Prostate gland (tissue), 2 donors: ENCODE data around the gene TBX10. TPM values are rescaled to one million over a fixed set of nuclear protein-coding genes. Genes with fewer than 3 reads are reported as not detected.

ENCODE experiments used
- DNase-seq: peaks from one replicate; pipeline ENCODE4 v3.0.0-alpha.2; 2019; ENCODE audit warnings: low spot score
- H3K27ac ChIP-seq, 2 donors: fragments of 200-600 bp; sonication (generic); 2 replicates each; pipeline ENCODE4 v1.5.1; 2017 to 2019
- H3K27me3 ChIP-seq: fragments of 200-600 bp; sonication (generic); replicated peaks from 2 replicates; pipeline ENCODE4 v1.5.1; 2019; ENCODE audit not compliant: insufficient read depth
- H3K36me3 ChIP-seq, 2 donors: fragments of 200-600 bp; sonication (generic); 1 replicate in 1 of 2; 2 replicates in 1 of 2; pipeline versions ENCODE4 v1.5.1 to v1.8.1; 2017 to 2019
- H3K4me1 ChIP-seq: fragments of 200-600 bp; sonication (generic); replicated peaks from 2 replicates; pipeline ENCODE4 v1.5.1; 2019
- H3K4me3 ChIP-seq, 2 donors: fragments of 200-600 bp; sonication (generic); 2 replicates each; pipeline ENCODE4 v1.5.1; 2017 to 2019
- H3K9me3 ChIP-seq: fragments of 200-600 bp; sonication (generic); 2 replicates; pipeline ENCODE4 v1.5.1; 2017
- POLR2A ChIP-seq: fragments of 450-650 bp; IDR thresholded peaks from one replicate; pipeline ENCODE4 v1.6.1; 2016; ENCODE audit warnings: antibody characterized with exemption, mild to moderate bottlenecking
- POLR2AphosphoS5 ChIP-seq: sonication (generic); formaldehyde crosslinking; IDR thresholded peaks from one replicate; pipeline ENCODE4 v1.6.1; 2017; ENCODE audit warnings: antibody characterized with exemption
- WGBS: methylation state at CpG from one replicate; pipeline ENCODE4 v1.1.5; 2018; 5-methylcytosine and 5-hydroxymethylcytosine counted together
- intact Hi-C: fragments of 100-400 bp; cut with DNase I; formaldehyde crosslinking; loops from one replicate; pipeline ENCODE4 v1.14.2; 2022
- total RNA-seq, 2 donors: library from RNA; depleted of rRNA; stranded (reverse); fragments of >200 nt; gene quantifications; one replicate each; pipeline ENCODE4 v1.1.0, GENCODE V29; 2016
- TF ChIP-seq, protein P1 (sequence below), 4 experiments: fragments of 200-600 bp in 2 of 4; fragments of 450-650 bp in 2 of 4; sonication (generic) in 2 of 4; IDR thresholded peaks; 1 replicate in 3 of 4; 2 replicates in 1 of 4; pipeline ENCODE4 v1.5.1; 2016 to 2019; ENCODE audit warnings: antibody characterized with exemption in 4 of 4, mild to moderate bottlenecking in 2 of 4, moderate library complexity in 2 of 4

Gene TBX10
- total RNA-seq, 2 donors from 2014 or later = not detected

DNA sequence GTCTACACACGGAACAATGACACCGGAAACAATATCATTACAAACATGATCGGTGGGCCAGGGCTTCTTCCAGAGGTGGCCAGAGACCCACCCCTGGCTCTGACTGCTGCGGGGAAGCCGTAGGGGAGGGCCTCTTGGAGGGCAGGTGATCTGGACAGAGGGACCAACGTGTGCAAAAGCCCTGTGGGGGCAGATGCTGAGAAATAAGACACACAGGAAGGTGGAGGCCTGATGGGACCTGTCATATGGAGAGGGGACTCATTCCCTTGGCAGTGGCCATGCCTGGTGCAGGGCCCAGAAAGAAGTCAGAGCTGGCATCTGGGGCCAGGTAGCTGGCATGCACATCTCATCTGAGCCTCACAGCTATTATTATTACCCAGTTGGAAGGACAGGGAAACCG is 33.8 kb upstream of the TBX10 start:
- Histone ChIP-seq H3K4me1 (peaks cover 12% of the 10 kb centered on the region), H3K27me3 (no peaks in the 10 kb centered on the region), H3K36me3 (no peaks in the 10 kb centered on the region), H3K27ac (no peak overlapping the region), H3K4me3 (no peak overlapping the region), H3K9me3 (no peaks in the 10 kb centered on the region)
- WGBS = 87% methylated on average over 7 of the region's 7 CpGs
- intact Hi-C loops = no loop called here
- TF ChIP-seq, protein P1, sequence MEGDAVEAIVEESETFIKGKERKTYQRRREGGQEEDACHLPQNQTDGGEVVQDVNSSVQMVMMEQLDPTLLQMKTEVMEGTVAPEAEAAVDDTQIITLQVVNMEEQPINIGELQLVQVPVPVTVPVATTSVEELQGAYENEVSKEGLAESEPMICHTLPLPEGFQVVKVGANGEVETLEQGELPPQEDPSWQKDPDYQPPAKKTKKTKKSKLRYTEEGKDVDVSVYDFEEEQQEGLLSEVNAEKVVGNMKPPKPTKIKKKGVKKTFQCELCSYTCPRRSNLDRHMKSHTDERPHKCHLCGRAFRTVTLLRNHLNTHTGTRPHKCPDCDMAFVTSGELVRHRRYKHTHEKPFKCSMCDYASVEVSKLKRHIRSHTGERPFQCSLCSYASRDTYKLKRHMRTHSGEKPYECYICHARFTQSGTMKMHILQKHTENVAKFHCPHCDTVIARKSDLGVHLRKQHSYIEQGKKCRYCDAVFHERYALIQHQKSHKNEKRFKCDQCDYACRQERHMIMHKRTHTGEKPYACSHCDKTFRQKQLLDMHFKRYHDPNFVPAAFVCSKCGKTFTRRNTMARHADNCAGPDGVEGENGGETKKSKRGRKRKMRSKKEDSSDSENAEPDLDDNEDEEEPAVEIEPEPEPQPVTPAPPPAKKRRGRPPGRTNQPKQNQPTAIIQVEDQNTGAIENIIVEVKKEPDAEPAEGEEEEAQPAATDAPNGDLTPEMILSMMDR (IDR thresholded peaks at IDR 0.05) = no peak
- TF ChIP-seq POLR2AphosphoS5 = no peak
- no peak for TF ChIP-seq POLR2A
- DNase-seq = no peak

DNA sequence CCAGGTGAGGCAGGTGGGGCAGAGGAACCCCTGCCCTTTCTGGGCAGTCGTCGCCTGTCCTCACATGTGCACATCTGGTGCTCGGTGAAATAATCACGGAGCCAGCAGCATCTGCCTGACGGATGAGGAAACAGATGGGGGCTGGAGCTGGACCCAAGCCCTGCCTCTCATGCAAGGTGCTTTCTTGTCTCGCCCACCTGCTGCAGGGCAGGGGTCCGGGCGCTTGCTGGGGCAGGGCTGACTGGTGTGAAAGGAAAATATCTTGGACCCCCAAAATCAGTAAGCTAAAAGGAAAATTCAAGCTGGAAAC is 31.6 kb upstream of the TBX10 start:
- 69% methylated on average over 8 of the region's 8 CpGs for WGBS
- TF ChIP-seq POLR2AphosphoS5 = no peak
- intact Hi-C loops = no loop called here
- Histone ChIP-seq H3K9me3 (no peaks in the 10 kb centered on the region), H3K36me3 (no peaks in the 10 kb centered on the region), H3K27ac (no peak overlapping the region), H3K27me3 (no peaks in the 10 kb centered on the region), H3K4me3 (no peak overlapping the region), H3K4me1 (peaks cover 12% of the 10 kb centered on the region)
- DNase-seq = no peak

DNA sequence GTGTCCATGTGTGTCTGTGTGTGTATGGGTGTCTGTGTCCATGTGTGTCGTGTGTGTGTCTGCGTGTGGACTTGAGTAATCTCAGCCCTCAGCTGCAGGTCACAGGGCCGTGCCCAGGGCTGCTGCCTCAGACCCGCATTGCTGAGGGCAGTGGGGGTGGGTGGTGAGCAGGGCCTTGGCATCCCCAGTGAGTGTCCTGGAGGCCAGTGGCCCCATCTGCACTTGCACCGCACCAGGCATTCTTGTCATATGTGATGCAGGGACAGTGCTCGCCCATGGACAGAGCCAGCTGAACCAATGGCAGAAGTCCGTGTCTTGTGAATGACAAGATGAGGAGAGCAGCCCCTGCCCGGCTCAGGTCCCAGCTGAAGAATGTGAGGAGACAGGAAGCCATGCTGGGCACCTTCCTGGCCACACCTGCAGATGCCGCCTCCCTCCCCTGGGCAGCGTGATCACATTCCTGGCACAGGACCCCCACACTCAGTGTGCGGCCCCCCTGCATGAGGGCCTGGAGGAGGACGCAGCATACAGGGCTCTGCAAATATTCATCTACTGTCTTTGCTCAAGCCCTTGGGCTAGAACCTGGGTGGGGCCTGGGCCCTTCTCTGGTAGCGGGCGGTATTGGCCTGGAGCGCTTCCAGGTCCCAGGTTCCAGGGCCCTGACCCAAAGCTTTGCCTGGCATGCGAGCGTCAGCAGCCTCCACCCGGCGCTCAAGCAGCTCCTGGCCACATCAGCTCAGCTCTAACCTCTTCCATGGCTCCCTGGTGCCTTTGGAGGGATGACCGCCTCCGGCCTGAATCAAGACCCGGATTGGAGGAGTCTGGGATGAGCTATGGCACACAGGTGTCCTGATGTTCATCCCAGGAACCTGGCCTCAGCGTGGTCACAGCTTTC is 31.0 kb upstream of the TBX10 start:
- Histone ChIP-seq H3K4me3 (no peak overlapping the region), H3K9me3 (no peaks in the 10 kb centered on the region), H3K36me3 (no peaks in the 10 kb centered on the region), H3K27me3 (no peaks in the 10 kb centered on the region), H3K4me1 (peaks cover 12% of the 10 kb centered on the region), H3K27ac (no peak overlapping the region)
- intact Hi-C loops = no loop called here
- TF ChIP-seq POLR2A = no peak
- TF ChIP-seq, protein P1 (IDR thresholded peaks at IDR 0.05) = no peak
- no peak for TF ChIP-seq POLR2AphosphoS5
- no peak for DNase-seq
- WGBS = 71% methylated on average over 20 of the region's 23 CpGs

DNA sequence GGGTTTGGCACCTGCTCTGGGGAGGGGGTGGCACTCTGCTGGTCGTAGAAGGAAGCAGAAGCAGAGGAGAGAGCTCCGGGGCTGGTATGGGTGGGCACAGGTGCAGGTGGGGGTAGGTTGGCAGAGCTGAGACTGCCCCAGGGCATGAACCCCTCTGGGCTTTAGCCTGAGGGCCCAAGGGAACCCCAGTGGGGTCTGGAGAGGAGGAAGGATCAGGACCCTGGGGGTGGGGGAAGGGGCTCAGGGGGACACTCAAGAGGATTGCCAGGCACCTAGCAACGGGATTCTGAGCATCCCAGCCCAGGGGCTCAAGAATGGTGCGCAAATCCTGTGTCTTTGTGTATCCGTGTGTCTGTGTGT is 28.6 kb upstream of the TBX10 start:
- no peaks in the 10 kb centered on the region for H3K9me3 ChIP-seq
- no peak for TF ChIP-seq POLR2A
- TF ChIP-seq, protein P1 (IDR thresholded peaks at IDR 0.05) = no peak
- no peak for TF ChIP-seq POLR2AphosphoS5
- no peak for DNase-seq
- WGBS = 60% methylated on average over 5 of the region's 5 CpGs
- H3K4me3 ChIP-seq = no peak overlapping the region
- H3K27me3 ChIP-seq = no peaks in the 10 kb centered on the region
- H3K36me3 ChIP-seq = no peaks in the 10 kb centered on the region
- no peak overlapping the region for H3K27ac ChIP-seq
- intact Hi-C loops = no loop called here
- H3K4me1 ChIP-seq = no peaks in the 10 kb centered on the region

DNA sequence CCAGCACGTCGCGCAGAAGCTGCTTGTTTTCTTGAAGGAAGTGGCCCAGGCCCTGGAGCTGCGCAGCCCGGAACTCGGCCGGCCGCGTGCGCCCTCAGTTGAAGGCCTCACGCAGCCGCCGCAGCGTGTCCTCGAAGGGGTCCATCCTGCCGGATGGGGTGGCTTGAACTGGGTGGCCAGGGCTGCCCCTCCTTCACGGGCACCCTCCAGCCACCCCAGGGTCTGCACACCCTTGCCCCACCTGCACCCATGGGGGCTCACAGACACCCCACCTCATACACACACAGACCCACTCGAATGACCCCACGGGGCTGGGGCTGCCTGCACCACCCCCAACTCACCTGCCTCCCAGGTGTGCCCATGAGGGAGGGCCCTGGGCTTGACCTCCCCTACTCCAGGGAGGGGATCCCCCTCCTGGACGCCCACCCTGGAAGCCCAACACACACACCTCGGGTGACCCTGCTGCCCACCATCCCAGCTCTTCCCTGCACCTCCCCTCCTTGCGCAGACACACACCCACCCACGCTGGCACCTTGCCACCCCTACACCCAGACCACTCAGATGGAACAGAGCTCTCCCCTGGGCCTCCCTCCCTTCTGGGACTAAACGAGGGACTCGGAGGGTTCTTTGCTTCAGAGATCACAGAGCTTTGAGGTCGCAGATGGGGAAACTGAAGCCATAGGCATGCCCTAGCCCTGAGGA is 28.1 kb upstream of the TBX10 start:
- no peak overlapping the region for H3K27ac ChIP-seq
- H3K27me3 ChIP-seq = no peaks in the 10 kb centered on the region
- no peak overlapping the region for H3K4me3 ChIP-seq
- no peaks in the 10 kb centered on the region for H3K36me3 ChIP-seq
- no peak for DNase-seq
- no peak for TF ChIP-seq POLR2AphosphoS5
- 79% methylated on average over 24 of the region's 26 CpGs for WGBS
- intact Hi-C loops = no loop called here
- H3K4me1 ChIP-seq = no peaks in the 10 kb centered on the region
- no peaks in the 10 kb centered on the region for H3K9me3 ChIP-seq
